Measurements from ENCODE around the gene SYCP3.

The SYCP3 gene

GRCh38 chr12:101750152-101750551 lies 10.9 kb upstream of the SYCP3 start:
- Histone ChIP-seq H3K36me3 (no peaks in the 10 kb centered on the region; the same call in 1 of the 2 replicates), H3K27me3 (ENCODE audit: insufficient read depth, low read depth, severe bottlenecking) (no peaks in the 10 kb centered on the region), H3K4me3 (ENCODE audit: low read depth, low read length) (no peak overlapping the region), H3K9me3 (ENCODE audit: severe bottlenecking) (no peaks in the 10 kb centered on the region), H3K27ac (no peak overlapping the region)
- no peak for TF ChIP-seq CTCF (IDR thresholded peaks at IDR 0.05; ENCODE audit: low read depth, low read length)
- no peak for DNase-seq

GRCh38 chr12:101749657-101750056 lies 10.4 kb upstream of the SYCP3 start:
- Histone ChIP-seq H3K27ac (no peak overlapping the region), H3K4me3 (ENCODE audit: low read depth, low read length) (no peak overlapping the region), H3K9me3 (ENCODE audit: severe bottlenecking) (no peaks in the 10 kb centered on the region), H3K36me3 (no peaks in the 10 kb centered on the region; the same call in 1 of the 2 replicates), H3K27me3 (ENCODE audit: insufficient read depth, low read depth, severe bottlenecking) (no peaks in the 10 kb centered on the region)
- TF ChIP-seq CTCF (IDR thresholded peaks at IDR 0.05; ENCODE audit: low read depth, low read length) = no peak
- DNase-seq = no peak

GRCh38 chr12:101748907-101749306 lies 9.6 kb upstream of the SYCP3 start:
- no peaks in the 10 kb centered on the region for H3K27me3 ChIP-seq (ENCODE audit: insufficient read depth, low read depth, severe bottlenecking)
- no peak for TF ChIP-seq CTCF (IDR thresholded peaks at IDR 0.05; ENCODE audit: low read depth, low read length)
- H3K9me3 ChIP-seq (ENCODE audit: severe bottlenecking) = no peaks in the 10 kb centered on the region
- no peak overlapping the region for H3K27ac ChIP-seq
- H3K36me3 ChIP-seq = peaks cover 4% of the 10 kb centered on the region; the same call in 1 of the 2 replicates
- no peak for DNase-seq
- no peak overlapping the region for H3K4me3 ChIP-seq (ENCODE audit: low read depth, low read length)

GRCh38 chr12:101747697-101748096 lies 8.4 kb upstream of the SYCP3 start:
- Histone ChIP-seq H3K4me3 (ENCODE audit: low read depth, low read length) (no peak overlapping the region), H3K27me3 (ENCODE audit: insufficient read depth, low read depth, severe bottlenecking) (no peaks in the 10 kb centered on the region), H3K9me3 (ENCODE audit: severe bottlenecking) (no peaks in the 10 kb centered on the region), H3K36me3 (peaks cover 4% of the 10 kb centered on the region; the same call in 1 of the 2 replicates), H3K27ac (no peak overlapping the region)
- no peak for DNase-seq
- no peak for TF ChIP-seq CTCF (IDR thresholded peaks at IDR 0.05; ENCODE audit: low read depth, low read length)

GRCh38 chr12:101746661-101747060 lies 7.4 kb upstream of the SYCP3 start:
- Histone ChIP-seq H3K9me3 (ENCODE audit: severe bottlenecking) (no peaks in the 10 kb centered on the region), H3K4me3 (ENCODE audit: low read depth, low read length) (no peak overlapping the region), H3K27me3 (ENCODE audit: insufficient read depth, low read depth, severe bottlenecking) (no peaks in the 10 kb centered on the region), H3K27ac (no peak overlapping the region), H3K36me3 (peaks cover 4% of the 10 kb centered on the region; the same call in 1 of the 2 replicates)
- no peak for DNase-seq
- TF ChIP-seq CTCF (IDR thresholded peaks at IDR 0.05; ENCODE audit: low read depth, low read length) = no peak

- H3K27me3 ChIP-seq (ENCODE audit: insufficient read depth, low read depth, severe bottlenecking) = no peaks in the 10 kb centered on the region
- TF ChIP-seq CTCF (IDR thresholded peaks at IDR 0.05; ENCODE audit: low read depth, low read length) = no peak
- H3K36me3 ChIP-seq = peaks cover 4% of the 10 kb centered on the region; the same call in 1 of the 2 replicates
- H3K4me3 ChIP-seq (ENCODE audit: low read depth, low read length) = no peak overlapping the region
- no peak for DNase-seq
- H3K27ac ChIP-seq = no peak overlapping the region
- H3K9me3 ChIP-seq (ENCODE audit: severe bottlenecking) = no peaks in the 10 kb centered on the region
These were observed 6.9 kb upstream of the SYCP3 start for GRCh38 chr12:101746196-101746595.

Measured in WERI-Rb-1 (cell line).